GM21528 (cell line): ENCODE data around the gene USP34.
"Not testable (repeated sequence)": the region's sequence is repeated elsewhere in the genome, so short reads cannot be mapped to it uniquely, and the experiment has no call there.

Source experiments
- ATAC-seq: cut with Tn5 transposase; IDR thresholded peaks from one replicate; pipeline ENCODE4 v1.9.1; 2021; ENCODE audit warnings: mild to moderate bottlenecking, moderate library complexity; ENCODE audit not compliant: unreplicated experiment, low FRiP score

The USP34 gene, protein sequence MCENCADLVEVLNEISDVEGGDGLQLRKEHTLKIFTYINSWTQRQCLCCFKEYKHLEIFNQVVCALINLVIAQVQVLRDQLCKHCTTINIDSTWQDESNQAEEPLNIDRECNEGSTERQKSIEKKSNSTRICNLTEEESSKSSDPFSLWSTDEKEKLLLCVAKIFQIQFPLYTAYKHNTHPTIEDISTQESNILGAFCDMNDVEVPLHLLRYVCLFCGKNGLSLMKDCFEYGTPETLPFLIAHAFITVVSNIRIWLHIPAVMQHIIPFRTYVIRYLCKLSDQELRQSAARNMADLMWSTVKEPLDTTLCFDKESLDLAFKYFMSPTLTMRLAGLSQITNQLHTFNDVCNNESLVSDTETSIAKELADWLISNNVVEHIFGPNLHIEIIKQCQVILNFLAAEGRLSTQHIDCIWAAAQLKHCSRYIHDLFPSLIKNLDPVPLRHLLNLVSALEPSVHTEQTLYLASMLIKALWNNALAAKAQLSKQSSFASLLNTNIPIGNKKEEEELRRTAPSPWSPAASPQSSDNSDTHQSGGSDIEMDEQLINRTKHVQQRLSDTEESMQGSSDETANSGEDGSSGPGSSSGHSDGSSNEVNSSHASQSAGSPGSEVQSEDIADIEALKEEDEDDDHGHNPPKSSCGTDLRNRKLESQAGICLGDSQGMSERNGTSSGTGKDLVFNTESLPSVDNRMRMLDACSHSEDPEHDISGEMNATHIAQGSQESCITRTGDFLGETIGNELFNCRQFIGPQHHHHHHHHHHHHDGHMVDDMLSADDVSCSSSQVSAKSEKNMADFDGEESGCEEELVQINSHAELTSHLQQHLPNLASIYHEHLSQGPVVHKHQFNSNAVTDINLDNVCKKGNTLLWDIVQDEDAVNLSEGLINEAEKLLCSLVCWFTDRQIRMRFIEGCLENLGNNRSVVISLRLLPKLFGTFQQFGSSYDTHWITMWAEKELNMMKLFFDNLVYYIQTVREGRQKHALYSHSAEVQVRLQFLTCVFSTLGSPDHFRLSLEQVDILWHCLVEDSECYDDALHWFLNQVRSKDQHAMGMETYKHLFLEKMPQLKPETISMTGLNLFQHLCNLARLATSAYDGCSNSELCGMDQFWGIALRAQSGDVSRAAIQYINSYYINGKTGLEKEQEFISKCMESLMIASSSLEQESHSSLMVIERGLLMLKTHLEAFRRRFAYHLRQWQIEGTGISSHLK (N-terminal part only)

GRCh38 chr2:61470965-61471904, at the start of gene USP34:
USP34 (minus strand) TSS chr2:61471087; CDS start chr2:61470692, 395 bp downstream.
- ATAC-seq: peak; percentile 75

DNA sequence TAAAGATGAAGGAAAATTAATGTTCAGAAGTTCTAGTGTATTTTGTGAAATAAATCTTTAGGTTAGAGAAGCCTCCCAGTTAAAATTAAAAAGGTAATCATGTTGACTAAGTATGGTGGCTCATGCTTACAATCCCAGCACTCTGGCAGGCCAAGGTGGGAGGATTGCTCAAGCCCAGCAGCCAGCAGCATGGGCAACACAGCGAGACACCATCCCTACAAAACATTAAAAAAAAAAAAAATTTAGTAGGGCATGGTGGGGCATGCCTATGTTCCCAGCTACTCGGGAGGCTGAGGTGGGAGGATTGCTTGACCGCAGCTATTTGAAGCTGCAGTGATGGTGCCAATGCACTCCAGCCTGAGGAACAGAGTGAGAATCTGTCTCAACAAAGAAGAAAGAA, 49.4 kb upstream of the USP34 start:
- ATAC-seq: no peak

- ATAC-seq: no peak
These were observed 42.0 kb upstream of the USP34 start for GRCh38 chr2:61512768-61513398.

DNA sequence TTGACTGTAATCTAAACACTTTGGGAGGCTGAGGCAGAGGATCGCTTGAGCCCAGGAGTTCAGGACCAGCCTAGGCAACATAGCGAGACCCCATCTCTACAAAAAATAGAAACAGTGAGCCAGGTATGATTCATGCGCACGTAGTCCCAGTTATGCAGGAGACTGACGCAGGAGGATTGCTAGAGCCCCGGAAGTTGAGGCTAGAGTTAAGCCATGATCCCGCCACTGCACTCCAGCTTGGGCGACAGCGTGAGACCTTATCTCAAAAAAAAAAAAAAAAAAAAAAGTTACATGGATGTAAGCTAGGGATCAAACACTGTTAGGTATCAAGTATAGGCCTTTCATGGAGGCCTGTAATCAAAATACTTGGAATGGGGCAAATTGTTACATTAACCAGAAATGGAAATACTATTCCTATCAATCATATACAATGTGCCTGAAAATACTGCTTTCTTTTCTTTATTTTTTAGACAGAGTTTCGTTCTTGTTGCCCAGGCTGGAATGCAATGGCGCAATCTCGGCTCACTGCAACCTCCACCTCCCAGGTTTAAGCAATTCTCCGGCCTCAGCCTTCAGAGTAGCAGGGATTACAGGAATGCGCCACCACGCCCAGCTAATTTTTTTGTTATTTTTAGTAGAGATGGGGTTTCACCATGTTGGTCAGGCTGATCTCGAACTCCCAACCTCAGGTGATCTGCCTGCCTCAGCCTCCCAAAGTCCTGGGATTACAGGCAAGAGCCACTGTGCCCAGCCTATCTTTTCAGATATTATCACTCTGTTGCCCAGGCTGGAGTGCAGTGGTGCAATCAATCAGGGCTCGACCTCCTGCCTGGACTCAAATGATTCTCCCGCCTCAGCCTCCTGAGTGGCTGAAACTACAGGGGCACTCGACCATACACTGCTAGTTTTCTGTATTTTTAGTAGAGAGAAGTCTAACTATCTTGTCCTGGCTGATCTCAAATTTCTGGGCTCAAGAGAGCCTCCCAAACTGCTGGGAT, 40.1 kb upstream of the USP34 start:
- ATAC-seq: no peak

- no peak for ATAC-seq
These were observed 34.1 kb upstream of the USP34 start for GRCh38 chr2:61504949-61505348.

GRCh38 chr2:61499060-61499459, 28.2 kb upstream of the USP34 start:
- ATAC-seq: no peak

DNA sequence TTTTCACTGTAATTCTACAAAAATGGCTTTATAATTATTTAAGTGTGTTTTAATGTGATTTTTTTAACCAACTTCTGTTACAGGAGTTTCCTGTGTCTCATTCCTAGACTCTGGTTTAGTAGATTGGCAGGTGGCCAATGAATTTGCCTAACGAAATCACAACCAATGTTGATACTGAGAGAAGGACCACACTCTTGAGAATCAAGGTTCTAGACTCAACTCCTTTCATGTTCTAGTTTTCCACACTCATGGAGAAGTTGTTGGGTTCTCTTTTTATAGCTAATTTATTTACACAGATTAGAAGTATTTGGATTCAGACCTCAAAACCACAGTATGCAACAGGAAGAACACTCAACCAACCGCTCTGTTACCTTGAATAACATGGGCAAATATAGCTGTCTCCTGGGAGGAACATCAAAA, 22.6 kb upstream of the USP34 start:
- no peak for ATAC-seq

DNA sequence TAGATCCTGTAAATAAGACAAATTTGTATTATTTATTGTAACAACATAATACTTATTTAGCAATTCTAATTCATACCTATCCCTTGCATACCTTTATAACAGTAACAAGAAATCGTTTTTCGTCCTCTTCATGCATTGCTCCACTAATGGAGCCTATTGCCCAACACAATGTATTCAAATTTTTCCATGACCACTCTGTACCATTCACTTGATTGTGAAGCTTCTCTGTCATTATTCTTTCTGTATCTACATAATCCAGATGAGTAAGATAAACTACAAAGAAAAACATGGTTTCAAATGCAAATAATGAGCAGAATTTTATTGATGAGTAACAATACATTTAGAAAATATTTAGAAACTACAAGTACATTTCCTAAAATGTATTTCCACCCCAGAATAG, 21.6 kb upstream of the USP34 start:
- ATAC-seq: no peak

GRCh38 chr2:61485281-61485680, 14.4 kb upstream of the USP34 start:
- ATAC-seq: no peak

- no peak for ATAC-seq
These were observed 7.2 kb upstream of the USP34 start for GRCh38 chr2:61478086-61478485.

DNA sequence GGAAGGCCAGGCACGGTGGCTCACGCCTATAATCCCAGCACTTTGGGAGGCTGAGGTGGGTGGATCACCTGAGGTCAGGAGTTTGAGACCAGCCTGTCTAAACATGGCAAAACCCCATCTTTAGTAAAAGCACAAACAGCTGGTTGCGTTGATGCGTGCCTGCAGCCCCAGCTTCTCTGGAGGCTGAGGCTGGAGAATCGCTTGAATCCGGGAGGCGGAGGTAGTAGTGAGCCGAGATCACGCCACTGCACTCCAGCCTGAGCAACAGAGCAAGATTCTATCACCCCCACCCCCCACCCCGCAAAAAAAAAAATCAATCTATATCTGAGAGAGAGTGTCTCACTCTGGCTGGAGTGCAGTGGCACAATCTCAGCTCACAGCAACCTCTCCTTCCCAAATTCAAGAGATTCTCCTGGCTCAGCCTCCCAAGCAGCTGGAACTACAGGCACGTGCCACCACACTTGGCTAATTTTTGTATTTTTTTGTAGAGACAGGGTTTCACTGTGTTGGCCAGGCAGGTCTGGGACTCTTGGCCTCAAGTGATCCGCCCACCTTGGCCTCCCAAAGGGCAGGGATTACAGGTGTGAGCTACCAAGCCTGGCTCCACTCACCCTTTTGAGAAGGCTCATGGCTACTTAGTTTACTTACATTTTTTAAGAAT, 6.2 kb upstream of the USP34 start:
- not testable (repeated sequence) for ATAC-seq

DNA sequence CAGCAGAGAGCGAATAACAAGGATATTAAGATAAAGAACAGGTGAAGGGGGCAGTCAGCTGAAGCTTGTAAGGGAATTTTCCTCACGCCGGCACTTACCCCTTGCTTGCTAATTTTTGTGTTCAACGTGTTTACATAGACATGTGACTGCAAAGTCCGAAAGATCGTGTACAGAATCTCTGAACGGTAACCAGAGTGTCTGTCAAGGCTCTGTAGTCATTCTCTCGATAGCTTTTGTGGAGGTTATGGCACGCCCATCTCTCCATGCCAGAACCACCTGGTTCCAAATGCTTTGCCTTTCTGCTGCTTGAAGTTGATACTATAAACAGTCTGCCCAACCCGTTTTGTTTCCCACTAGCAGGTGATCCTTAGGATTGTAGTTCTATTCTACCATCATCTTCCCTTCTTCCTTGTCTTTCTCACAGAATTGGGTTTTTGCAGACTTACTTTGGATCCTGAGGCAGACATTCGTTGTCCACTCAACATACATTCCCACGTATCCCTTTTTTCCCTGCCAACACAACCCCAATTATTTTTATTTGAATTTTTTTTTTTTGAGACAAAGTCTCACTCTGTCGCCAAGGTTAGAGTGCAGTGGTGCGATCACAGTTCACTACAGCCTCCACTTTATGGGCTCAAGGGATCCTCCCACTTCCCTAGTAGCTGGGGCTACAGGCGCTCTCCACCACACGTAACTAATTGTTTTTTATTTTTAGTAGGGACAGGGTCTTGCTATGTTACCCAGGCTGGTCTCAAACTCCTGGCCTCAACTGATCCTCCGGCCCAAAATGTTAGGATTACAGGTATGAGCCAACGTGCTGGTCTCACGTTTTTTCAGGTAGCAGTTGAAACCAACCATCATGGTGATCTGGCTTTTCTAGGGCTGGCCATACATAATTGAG, 1.3 kb upstream of the USP34 start:
- no peak for ATAC-seq

- peak; percentile 34 for ATAC-seq
These were observed 550 bp downstream of the USP34 start for GRCh38 chr2:61470122-61470951.

DNA sequence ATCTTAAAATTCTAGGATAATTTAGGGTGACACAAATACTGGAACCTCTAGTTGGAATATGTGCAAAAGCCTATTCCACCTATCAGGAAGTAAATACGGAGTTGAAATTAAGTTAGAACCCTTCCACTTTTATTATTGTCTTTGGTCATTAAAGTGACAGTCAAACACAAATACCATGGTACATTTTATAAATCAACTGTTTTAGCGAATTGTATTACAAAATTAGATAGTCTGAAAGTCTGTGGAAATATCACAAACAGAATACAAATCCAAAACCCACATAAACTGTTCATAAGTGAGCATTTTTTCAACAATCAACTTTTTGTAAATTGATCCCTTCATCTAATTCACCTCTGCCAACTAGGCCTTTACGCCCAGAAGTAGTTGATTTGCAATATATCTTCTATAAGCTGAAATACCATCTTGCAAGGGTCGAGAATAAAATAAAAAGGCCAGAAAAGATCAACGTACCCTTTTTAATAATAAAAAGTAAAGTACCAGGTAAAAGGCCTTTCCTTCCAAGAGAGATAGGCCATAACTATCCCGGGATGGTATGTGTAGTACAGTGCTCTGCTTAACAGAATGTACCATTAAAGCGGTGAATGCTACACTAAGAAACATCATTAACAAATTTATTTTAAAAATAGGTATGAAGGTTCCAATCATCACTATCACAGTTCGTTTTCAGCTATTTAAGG, 1.3 kb downstream of the USP34 start:
- ATAC-seq: no peak

- ATAC-seq: not testable (repeated sequence)
These were observed 2.7 kb downstream of the USP34 start for GRCh38 chr2:61468231-61468630.
